Activated T-cell treated with anti-CD3 and anti-CD28 coated beads, Interleukin-2, amount 50 U/mL, for 1 hour (primary cell): ENCODE results near the gene ACTN3.
"Not testable (repeated sequence)": the region's sequence is repeated elsewhere in the genome, so short reads cannot be mapped to it uniquely, and the experiment has no call there.

Source experiments
- DNase-seq: peaks from one replicate; pipeline ENCODE4 v3.0.0-alpha.2; 2020

ACTN3 gene

DNA sequence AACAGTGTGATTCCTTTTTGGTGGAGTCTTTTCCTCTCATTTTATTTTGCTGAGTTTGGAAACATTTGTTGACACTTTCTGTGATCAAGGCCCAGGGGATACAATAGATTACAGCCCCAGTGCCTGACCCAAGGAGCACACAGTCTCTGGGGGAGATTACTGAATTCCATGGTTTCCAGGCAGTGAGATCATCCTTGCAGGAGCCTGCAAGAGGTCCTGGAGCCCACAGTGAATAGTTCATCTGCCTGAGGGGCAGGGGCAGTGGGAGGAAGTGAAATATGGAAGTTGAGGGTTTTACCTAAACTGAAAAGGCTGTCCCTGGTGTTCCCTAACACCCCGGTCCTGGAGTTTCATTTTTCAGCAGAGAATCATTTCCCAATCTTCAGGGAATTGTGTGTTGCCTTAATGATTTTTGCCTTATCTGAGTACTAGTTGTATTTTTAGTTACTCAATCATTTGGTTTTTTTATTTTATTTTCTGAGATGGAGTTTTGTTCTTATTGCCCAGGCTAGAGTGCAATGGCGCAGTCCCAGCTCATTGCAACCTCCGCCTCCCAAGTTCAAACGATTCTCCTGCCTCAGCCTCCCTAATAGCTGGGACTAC is 54.0 kb downstream of the ACTN3 start:
- DNase-seq = no peak

- no peak for DNase-seq
Measured at GRCh38 chr11:66603072-66603471, 56.4 kb downstream of the ACTN3 start.

DNA sequence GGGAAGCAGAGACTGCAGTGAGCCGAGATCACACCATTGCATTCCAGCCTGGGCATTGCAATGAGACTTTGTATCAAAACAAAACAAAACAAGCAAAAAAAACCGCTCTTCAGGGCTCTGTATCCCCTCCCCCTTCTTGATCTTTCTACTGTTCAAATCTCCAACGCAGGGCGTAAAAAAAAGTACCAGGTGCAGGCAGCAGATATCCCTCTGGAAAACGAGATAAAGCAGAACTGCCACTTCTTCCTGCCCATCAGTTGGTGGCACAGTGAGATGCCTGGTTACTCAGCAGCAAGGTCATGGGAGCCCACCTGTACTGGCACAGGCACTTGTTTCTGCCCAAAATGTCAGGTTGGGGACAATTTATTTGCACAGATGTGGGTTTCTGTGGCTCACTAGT is 57.5 kb downstream of the ACTN3 start:
- no peak for DNase-seq

DNA sequence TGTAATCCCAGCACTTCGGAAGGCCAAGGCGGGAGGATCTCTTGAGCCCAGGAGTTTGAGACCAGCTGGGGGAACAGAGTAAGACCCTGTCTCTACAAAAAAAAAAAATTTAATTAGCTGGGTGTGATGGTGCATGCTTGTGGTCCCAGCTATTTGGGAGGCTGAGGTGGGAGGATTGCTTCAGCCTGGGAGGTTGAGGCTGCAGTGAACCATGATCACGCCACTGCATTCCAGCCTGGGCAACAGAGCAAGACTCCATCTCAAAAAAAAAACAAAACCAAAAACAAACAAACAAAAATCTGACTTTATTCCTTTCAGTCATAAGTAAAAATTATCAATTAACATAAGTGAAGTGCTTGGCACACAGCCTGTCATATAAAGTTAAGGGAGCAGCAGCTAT is 59.9 kb downstream of the ACTN3 start:
- DNase-seq = not testable (repeated sequence)

GRCh38 chr11:66607126-66607834 is 60.6 kb downstream of the ACTN3 start:
- DNase-seq = no peak

DNA sequence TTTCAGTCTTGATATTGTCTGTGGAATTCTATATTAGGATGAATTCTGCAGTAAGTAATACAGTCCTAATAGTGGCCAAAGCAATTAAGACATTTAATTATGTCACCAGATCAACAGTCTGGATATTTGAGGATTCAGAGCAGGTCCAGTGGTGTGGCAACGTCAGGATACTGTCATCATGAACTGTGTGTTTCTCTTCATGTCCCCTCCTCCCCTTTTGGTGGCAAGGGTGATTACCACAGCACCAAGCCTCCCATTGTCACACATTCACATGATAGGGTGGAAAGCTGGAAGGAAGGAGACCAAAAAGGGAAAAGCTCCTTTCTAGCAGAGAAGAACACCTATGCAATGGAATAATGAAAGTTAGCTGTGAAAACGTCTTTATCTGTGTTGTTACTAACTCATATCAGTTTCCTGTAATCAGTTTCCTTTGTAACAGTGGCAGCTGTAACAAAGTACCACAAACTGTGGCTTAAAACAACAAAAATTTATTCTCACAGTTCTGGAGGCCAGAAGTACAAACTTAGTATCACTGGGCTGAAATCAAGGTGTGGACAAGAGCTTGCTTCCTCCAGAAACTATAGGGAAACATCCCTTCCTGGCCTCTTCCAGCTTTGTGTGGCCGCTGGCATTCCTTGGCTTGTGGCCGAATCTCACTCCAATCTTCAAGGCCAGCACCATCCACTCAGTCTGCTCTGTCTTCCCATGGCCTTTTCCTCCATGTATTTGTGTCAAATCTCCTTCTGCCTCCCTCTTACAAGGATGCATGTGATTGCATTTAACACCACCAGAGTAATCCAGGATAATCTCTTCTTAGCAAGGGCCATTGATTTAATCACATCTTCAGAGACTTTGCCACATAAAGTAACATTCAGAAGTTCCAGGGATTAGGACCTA is 63.3 kb downstream of the ACTN3 start:
- no peak for DNase-seq

DNA sequence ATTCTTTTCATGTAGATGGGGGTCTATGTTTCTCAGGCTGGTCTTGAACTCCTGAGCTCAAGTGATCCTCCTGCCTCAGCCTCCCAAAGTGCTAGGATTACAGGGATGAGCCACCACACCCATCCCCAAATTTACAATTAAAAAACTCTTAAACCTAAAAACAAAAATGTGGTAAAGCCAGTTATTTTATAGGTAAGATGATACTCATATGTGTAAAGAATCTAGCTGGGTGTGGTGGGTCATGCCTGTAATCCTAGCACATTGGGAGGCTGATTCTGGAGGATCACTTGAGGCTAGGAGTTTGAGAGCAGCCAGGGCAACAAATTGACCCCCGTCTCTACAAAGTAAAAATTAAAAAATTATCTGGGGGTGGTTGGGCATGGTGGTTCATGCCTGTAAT is 65.8 kb downstream of the ACTN3 start:
- no peak for DNase-seq
